HFF-Myc (cell line): Measurements from ENCODE around the gene PDC.

Experiments
- DNase-seq: peaks from one replicate; pipeline ENCODE4 v3.0.0-alpha.2; 2011; ENCODE audit warnings: low read depth; ENCODE audit errors: extremely low read depth
- H3K4me3 ChIP-seq: replicated peaks from 2 replicates; pipeline ENCODE4 v1.5.1; 2011; ENCODE audit warnings: low read depth, mild to moderate bottlenecking, control low read depth, low read length
- CTCF ChIP-seq: IDR thresholded peaks from 2 replicates; pipeline ENCODE4 v1.5.1; 2012; ENCODE audit warnings: mild to moderate bottlenecking, low read depth, low read length, control low read depth; ENCODE audit errors: missing control alignments

PDC gene

GRCh38 chr1:186454981-186455380 lies 5.9 kb downstream of the PDC start:
- TF ChIP-seq CTCF = no peak
- no peak for DNase-seq
- H3K4me3 ChIP-seq = no peak overlapping the region

- H3K4me3 ChIP-seq = no peak overlapping the region
- no peak for TF ChIP-seq CTCF
- no peak for DNase-seq
Observed at GRCh38 chr1:186446152-186446551, 14.8 kb downstream of the PDC start.

GRCh38 chr1:186443638-186444037 lies 17.3 kb downstream of the PDC start:
- no peak for TF ChIP-seq CTCF
- no peak overlapping the region for H3K4me3 ChIP-seq
- no peak for DNase-seq

GRCh38 chr1:186442651-186443375 lies 18.1 kb downstream of the PDC start:
- no peak for DNase-seq
- H3K4me3 ChIP-seq = no peak overlapping the region
- no peak for TF ChIP-seq CTCF

GRCh38 chr1:186440584-186440983 lies 20.3 kb downstream of the PDC start:
- no peak for TF ChIP-seq CTCF
- H3K4me3 ChIP-seq = no peak overlapping the region
- DNase-seq = no peak

- H3K4me3 ChIP-seq = no peak overlapping the region
- no peak for DNase-seq
- TF ChIP-seq CTCF = no peak
Observed at GRCh38 chr1:186438567-186438966, 22.3 kb downstream of the PDC start.

- no peak overlapping the region for H3K4me3 ChIP-seq
- DNase-seq = no peak
- no peak for TF ChIP-seq CTCF
Observed at GRCh38 chr1:186435336-186435735, 25.6 kb downstream of the PDC start.
